Activated naive CD4-positive, alpha-beta T cell treated with anti-CD3 and anti-CD28 coated beads, Interleukin-2, amount 50 U/mL, for 72 hours (primary cell): ENCODE data around the gene GPATCH1. TPM values are rescaled to one million over a fixed set of nuclear protein-coding genes. Genes with fewer than 3 reads are reported as not detected.

Source experiments
- ATAC-seq, 2 donors: fragments of 150-1000 bp; cut with Tn5 transposase; 2 replicates each; pipeline ENCODE4 v1.10.0; 2021; ENCODE audit warnings: mild to moderate bottlenecking in 2 of 2, moderate library complexity in 2 of 2
- DNase-seq, 2 donors: peaks; one replicate each; pipeline ENCODE4 v3.0.0; 2021 to 2022; ENCODE audit warnings: low spot score in 2 of 2
- H3K27ac Mint-ChIP-seq, 2 donors: one replicate each; pipeline ENCODE4 v1.8.0; 2022; ENCODE audit warnings: mild to moderate bottlenecking in 2 of 2, mixed read lengths in 2 of 2
- H3K36me3 Mint-ChIP-seq, 2 donors: one replicate each; pipeline ENCODE4 v1.8.0; 2022; ENCODE audit warnings: mixed read lengths in 2 of 2
- H3K9me3 Mint-ChIP-seq, 2 donors: one replicate each; pipeline ENCODE4 v1.8.0; 2022; ENCODE audit warnings: mixed read lengths in 2 of 2
- total RNA-seq, 2 donors: library from RNA; stranded (reverse); gene quantifications; one replicate each; pipeline ENCODE4 v1.2.3, GENCODE V29; 2022

The GPATCH1 gene
- total RNA-seq, 2 donors from 2014 or later = 12.9 to 15.6 TPM

DNA sequence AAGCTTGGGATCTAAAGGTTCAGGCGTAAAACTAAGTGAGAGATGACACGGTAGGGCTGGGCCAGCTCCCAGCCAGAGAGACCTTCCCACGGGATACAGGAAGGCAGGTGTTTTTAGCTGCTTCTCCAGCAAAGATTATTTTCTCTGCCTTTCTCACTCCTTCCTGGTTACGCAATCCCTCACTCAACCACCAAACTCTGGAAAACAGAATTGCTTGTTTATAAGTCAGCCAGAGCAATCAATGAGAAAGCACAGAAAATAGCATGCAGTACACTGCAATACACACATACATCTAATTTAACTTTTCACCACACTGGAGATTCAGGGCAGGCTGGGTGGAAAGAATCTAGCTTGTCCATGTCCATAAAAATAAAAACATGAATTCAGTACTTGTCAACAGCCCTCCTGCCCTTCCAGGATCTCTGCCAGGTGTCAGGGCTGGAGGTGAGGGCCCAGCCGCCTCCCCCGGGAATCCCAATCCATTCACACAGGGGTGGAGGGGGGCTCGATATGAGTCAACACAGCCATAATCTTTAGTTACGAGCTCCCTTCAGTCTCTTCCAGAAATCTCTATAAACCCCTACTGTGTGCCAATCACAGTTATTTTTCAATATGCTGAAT lies 28.5 kb upstream of the GPATCH1 start:
- DNase-seq (no peak), ATAC-seq (no peak)
- Mint-ChIP-seq H3K9me3 (no peaks in the 10 kb centered on the region), H3K27ac (no peak overlapping the region), H3K36me3 (no peaks in the 10 kb centered on the region)

DNA sequence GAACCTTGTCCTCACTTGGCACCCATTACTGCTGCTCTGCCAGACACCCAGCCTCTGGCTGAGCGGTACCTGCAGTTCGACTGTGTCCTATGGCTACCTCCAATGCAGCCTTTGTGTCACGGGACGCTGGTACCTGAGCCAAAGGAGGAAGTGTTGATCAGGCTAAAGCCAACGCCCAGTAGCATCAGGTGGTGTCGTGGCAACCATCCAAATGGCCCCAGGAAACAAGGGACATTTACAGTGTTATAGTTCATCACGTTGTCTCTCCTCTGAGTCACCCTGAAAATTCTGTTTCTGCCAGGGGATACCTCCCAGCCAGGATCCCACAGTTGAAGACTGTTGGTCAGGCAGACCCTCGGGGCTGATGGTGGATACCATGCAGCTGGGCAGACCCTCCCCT lies 26.4 kb upstream of the GPATCH1 start:
- ATAC-seq (no peak), DNase-seq (no peak)
- Mint-ChIP-seq H3K36me3 (no peaks in the 10 kb centered on the region), H3K27ac (no peak overlapping the region), H3K9me3 (no peaks in the 10 kb centered on the region)

DNA sequence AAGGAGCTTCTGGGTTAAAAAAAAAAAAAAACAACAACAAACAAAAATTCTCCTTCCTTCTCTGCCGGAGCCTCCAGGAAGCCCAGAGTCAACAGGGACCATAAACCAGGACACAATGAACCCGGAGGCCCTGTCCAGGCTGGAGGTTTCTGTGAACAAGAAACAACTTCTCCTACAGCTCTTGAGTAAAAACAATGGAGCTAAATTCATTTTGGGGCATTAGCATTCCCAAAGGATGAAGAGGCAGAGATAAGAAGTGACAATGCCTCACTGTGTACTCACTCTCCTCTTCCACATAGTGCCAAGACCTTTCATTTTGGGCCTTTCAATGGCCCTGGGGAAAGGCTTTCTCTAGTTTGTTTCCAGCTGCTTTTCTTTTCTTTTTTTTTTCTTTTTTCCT lies 25.3 kb upstream of the GPATCH1 start:
- Mint-ChIP-seq H3K36me3 (no peaks in the 10 kb centered on the region), H3K9me3 (no peaks in the 10 kb centered on the region), H3K27ac (no peak overlapping the region)
- ATAC-seq (no peak), DNase-seq (no peak)

DNA sequence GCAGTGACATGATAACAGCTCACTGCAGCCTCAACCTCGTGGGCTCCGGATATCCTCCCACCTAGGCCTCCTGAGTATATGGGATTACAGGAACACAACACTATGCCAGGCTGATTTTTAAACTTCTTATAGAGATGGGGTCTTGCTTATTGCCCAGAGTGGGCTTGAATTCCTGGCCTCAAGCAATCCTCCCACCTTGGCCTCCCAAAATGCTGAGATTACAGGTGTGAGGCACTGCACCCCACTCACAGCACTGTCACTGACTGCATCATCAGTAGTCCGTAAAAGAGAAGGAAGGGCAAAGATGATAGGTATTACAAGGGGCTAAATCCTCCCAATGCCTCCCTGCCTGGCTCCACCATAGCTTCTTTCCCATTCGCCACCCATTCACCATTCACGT lies 20.4 kb upstream of the GPATCH1 start:
- no peak for ATAC-seq
- Mint-ChIP-seq H3K27ac (peak overlapping the region in 1 of 2 donors; percentile 81), H3K36me3 (no peaks in the 10 kb centered on the region), H3K9me3 (no peaks in the 10 kb centered on the region)
- DNase-seq = no peak

DNA sequence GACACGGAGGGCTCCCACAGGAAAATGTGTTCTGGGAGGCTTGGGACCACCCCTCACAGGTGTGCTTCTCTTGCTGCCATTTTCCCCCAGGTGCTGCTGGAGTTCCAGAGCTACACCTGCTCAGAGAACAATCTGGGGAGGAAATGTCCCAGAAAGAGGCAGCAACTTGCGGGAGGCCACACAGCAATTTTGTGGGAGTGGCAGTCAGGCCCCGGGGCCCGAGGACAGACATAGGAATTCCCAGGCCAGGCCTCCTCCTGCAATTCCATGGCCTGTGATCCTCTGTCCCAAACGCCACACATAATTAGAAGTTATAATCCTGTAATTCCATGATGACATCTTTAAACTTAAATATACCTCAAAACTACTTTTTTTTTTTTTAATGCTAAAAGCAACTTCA lies 18.1 kb upstream of the GPATCH1 start:
- H3K27ac Mint-ChIP-seq = no peak overlapping the region
- ATAC-seq (no peak), DNase-seq (no peak)
- H3K36me3 Mint-ChIP-seq = no peaks in the 10 kb centered on the region
- H3K9me3 Mint-ChIP-seq = no peaks in the 10 kb centered on the region

DNA sequence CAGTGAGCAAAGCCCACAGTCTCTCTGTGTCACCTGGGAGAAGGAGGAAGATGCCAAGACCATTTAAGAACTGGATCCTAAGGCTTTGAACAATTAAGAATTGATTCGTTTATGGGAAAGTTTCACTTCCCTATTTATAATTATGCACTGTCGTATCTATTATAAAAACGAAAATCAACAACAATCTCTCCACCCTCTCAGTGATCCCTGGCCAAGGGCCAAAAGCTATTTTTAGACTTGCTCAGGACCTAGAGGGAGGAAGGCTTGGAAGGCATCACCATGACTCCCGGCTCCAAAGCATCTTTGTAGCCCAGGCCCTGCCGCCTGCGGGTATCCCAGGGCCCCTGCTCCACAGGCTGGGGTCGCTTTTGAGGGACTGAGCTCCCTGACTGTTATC lies 17.6 kb upstream of the GPATCH1 start:
- DNase-seq (no peak), ATAC-seq (no peak)
- Mint-ChIP-seq H3K9me3 (no peaks in the 10 kb centered on the region), H3K36me3 (no peaks in the 10 kb centered on the region), H3K27ac (no peak overlapping the region)

DNA sequence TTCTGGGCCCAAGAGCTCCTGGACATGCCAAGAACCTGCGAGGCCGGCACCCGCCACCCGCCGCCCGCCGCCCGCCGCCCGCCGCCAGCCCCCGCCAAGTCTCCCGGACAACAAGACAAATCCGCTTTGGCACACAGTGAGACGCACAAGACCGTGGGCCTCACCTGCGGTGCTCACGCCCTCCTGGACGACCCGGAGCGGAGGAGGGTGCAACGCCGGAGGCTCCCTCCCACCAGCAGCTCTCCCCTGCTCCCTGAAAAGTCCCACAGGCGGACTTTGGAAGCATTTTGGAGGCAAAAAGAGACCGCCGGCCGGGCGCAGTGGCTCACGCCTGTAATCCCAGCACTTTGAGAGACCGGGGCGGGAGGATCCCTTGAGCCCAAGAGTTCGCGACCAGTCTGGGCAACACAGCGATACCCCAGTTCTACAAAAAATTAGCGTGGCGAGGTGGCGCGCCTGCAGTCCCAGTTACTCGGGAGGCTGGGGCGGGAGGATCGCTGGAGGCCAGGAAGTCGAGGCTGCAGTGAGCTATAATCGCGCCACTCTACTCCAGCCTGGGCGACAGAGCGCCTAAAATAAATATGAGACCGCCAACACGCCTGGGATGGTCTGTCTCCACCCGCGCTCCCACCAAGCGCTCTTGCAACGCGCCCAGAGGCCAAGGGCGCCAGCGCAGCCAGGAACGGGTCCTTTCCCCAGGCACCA lies 17.1 kb upstream of the GPATCH1 start:
- H3K36me3 Mint-ChIP-seq = no peaks in the 10 kb centered on the region
- H3K27ac Mint-ChIP-seq = no peak overlapping the region
- ATAC-seq = peak in 1 of 2 donors; percentile 11
- no peaks in the 10 kb centered on the region for H3K9me3 Mint-ChIP-seq
- peak in 1 of 2 donors; percentile 4 for DNase-seq

DNA sequence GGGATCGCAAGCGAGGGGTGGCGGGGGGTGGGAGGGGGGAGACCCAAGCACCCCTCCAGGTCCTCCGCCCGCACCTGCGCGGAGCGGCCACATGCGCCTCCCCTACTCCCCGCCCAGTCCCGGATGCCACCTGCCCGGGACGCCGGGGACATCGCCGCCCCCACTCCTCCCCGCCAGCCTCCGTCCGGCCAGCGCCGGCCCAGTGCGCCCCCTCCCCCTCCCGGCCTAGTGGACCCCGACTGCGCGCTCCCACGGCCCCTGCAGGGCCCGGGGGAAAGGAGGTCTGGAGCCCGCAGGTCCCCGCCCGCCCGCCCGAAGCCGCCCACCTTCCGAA lies 16.6 kb upstream of the GPATCH1 start:
- ATAC-seq = peak; percentile 65 to 76
- H3K27ac Mint-ChIP-seq = no peak overlapping the region
- H3K9me3 Mint-ChIP-seq = no peaks in the 10 kb centered on the region
- peak in 1 of 2 donors; percentile 47 for DNase-seq
- H3K36me3 Mint-ChIP-seq = no peaks in the 10 kb centered on the region

DNA sequence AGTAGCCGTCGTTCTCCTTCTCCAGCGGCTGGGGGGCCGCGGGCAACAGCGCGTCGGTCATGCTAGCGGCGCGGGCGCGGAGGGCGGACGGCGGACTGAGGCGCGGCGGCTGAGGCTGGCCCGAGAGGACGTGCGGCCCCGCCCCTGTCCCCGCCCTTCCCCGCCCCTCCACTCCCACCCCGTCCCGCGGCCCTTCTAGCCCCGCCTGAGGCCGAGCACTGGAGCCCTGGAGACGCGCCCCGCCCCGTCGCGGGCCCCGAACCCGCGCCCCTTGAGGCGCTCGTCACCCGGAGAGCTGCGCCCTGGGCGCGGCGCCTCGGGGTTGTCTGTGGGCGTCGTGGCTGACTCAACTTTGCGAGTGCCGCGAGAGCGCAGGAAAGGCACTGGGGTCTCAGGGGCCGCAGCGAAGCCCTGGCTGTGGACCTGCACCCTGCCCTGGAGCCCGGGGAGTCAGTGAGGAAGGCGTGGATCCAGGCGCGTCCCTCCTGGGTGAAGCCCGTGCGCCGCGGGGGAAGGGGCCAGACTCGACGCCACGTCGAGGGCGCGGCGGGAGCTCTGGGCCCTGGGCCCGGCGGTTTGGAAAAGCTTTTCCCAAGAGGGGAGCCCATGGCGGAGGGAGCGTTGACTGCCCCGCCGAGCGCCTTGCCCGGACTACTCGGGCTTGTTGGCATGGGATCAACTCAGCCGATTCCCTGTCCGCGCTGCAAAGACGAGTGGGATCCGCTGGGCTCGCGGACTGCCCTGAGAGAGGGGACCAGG lies 16.0 kb upstream of the GPATCH1 start, which contains the start of gene RHPN2:
RHPN2 (minus strand) TSS at position 97 of the 759 bp plus-strand sequence; CDS start at position 61, 36 bp downstream.
- Mint-ChIP-seq H3K27ac (no peak within 1 kb of the TSS), H3K9me3 (no peaks in the 10 kb centered on the region), H3K36me3 (no peaks in the 10 kb centered on the region)
- ATAC-seq = peak; percentile 76 to 95
- peak in 1 of 2 donors; percentile 72 for DNase-seq

DNA sequence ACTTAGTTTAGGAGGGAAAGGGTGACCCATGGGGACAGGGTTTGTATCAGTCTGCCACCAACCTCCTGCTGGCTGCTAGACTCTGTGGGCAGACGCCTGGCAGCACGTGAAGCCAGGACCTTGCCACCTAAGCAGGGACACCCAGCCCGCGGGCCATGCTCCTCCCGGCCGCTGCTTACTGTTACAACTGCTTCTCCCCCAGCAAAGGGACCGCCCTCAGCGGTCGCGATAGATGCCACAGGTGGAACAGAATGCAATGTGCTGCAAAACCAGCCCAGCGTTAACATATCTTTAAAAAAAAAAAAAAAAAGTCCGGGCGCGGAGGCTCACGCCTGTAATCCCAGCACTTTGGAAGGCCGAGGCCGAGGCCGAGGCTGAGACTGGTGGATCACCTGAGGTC lies 14.4 kb upstream of the GPATCH1 start:
- DNase-seq (no peak), ATAC-seq (no peak)
- no peaks in the 10 kb centered on the region for H3K9me3 Mint-ChIP-seq
- H3K36me3 Mint-ChIP-seq = no peaks in the 10 kb centered on the region
- H3K27ac Mint-ChIP-seq = no peak overlapping the region

DNA sequence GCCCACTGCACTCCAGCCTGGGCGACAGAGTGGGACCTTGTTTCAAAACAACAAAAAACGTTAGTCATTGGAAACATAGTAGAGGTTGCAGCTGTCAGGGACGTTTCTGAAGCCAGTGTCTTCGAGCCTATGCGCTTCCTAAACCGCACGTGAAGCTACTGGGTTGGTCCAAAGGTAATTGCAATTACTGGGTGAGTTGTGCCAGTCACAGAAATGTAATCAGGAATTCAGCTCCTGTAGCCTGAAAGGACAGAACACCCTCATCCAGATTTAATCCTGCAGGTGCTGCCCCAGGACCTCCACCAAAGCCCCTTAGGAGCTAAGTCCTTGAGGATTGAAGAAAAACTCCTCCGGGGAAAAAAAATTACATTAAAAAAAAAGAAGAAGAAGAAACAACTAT lies 13.9 kb upstream of the GPATCH1 start:
- Mint-ChIP-seq H3K27ac (no peak overlapping the region), H3K36me3 (no peaks in the 10 kb centered on the region), H3K9me3 (no peaks in the 10 kb centered on the region)
- no peak for ATAC-seq
- no peak for DNase-seq

DNA sequence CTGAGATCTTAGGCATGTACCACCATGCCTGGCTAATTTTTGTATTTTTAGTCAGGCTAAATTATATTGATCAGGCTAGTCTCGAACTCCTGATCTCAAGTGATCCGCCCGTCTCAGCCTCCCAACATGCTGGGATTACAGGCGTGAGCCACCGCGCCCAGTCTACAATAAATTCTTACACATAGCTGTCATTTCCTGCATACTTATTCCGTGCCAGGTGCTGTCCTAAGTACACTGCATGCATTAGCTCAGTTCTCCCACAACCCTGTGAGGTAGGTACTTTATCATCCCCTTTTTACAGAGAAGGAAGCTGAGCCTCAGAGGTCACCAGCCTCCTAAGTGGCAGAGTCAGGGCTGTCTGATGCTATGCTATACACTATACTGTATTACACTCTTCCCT lies 9.1 kb upstream of the GPATCH1 start:
- Mint-ChIP-seq H3K36me3 (no peaks in the 10 kb centered on the region), H3K27ac (no peak overlapping the region), H3K9me3 (no peaks in the 10 kb centered on the region)
- ATAC-seq (no peak), DNase-seq (no peak)

DNA sequence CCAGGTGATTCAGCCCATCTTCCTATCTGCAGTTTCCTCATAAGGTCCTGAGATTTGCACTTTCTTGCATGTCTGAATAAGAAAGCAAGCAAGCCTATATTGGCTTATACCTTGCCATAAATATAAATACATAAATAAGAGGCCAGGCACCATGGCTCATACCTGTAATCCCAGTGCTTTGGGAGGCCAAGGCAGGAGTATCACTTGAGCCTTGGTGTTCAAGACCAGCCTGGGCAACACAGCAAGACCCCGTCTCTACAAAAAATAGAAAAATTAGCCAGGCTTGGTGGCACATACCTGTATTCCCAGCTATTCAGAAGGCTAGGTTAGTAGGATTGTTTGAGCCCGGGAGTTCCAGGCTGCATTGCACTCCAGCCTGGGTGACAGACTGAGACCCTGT lies 5.5 kb upstream of the GPATCH1 start:
- no peak for DNase-seq
- Mint-ChIP-seq H3K36me3 (no peaks in the 10 kb centered on the region), H3K9me3 (no peaks in the 10 kb centered on the region), H3K27ac (no peak overlapping the region)
- no peak for ATAC-seq

DNA sequence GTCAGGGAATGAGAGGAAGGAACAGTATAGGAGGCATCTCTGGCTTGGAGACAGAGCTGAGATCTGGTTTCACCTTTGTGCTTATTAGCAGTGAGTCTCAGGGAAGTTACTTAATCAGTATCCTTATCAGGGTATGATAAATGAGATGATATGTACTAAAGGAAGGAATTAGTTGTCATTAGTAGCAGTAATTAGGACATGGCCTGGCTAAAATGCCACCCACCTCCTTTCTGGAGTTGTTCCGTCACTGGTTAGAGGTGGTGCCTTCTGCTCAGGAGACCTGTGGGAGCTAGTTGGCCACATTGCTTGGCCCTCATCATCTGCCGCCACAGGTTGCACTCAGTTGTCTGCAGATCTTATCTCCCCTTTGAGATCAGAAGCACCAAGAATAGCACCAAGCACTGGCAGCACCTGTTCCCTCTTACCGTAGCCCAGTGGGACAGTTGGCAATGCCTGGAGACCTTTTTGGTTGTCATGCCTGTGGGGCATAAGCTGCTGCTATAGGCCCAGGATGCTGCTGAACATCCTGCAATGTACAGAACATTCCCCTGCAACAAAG lies 4.7 kb downstream of the GPATCH1 start:
- Mint-ChIP-seq H3K27ac (no peak overlapping the region), H3K9me3 (no peaks in the 10 kb centered on the region), H3K36me3 (peaks cover 23 to 24% of the 10 kb centered on the region in 2 donors)
- ATAC-seq (no peak), DNase-seq (no peak)

DNA sequence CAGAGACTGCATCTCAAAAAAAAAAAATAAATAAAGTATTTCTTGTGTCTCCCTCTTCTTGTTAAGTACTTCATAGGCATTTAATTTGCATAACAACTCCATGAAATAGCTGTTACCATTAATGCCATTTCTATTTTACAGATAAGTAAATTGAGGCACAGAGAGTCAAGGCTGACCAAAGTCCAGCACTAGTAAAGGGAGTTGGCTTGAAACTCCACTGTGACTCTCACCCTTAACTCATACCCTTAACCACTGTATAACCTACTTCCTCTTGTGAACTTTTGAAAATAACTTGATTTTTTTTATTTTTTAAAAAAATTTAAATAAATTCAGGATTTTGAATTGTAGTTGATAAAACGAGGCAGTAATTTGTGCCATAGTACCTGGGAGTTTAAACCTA lies 6.0 kb downstream of the GPATCH1 start:
- H3K9me3 Mint-ChIP-seq = no peaks in the 10 kb centered on the region
- H3K27ac Mint-ChIP-seq = no peak overlapping the region
- H3K36me3 Mint-ChIP-seq = peaks cover 12 to 13% of the 10 kb centered on the region in 2 donors
- no peak for ATAC-seq
- DNase-seq = no peak

DNA sequence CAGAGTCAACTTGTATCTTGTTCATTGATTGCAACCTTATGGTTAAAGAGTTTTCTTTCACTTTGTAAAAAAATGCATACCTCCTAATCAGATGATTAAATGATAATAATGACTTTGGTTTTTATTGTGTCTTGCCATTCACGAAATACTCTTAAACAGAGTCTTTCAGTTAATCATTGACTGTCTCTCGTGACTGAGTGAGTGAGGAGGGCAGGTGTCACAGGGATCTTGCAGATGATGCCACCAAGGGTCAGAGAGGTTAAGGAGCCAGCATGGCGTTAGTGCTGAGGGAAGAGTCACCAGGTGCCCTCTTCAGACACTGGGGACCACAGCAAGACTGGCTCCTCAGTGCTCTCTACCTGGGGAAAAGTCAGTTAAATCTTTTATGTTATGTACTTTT lies 8.0 kb downstream of the GPATCH1 start:
- no peaks in the 10 kb centered on the region for H3K9me3 Mint-ChIP-seq
- DNase-seq (no peak), ATAC-seq (no peak)
- H3K36me3 Mint-ChIP-seq = peaks cover 12 to 13% of the 10 kb centered on the region in 2 donors
- H3K27ac Mint-ChIP-seq = no peak overlapping the region

DNA sequence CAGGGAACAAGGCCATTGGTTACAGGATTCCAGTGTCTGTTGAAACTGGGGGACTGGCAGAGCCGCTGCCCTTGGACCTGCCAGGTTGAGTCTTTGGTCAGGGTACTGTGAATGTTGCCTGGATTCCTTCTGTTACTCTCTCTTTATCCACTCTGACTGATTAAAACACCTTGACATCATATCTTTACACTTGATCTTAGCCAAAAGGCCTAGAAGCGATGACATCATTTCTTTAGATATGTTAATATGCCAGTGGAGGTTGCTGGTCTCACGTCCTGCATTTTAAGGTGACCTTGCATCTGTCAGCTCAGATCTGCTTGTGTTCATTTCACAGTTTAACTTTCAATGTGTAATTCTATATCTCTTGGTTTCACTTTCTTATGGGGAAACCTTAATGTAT lies 9.2 kb downstream of the GPATCH1 start:
- no peak for ATAC-seq
- H3K36me3 Mint-ChIP-seq = peaks cover 12 to 13% of the 10 kb centered on the region in 2 donors

More for the DNA sequence above, 9.2 kb downstream of the GPATCH1 start:
- no peak for DNase-seq
- Mint-ChIP-seq H3K27ac (peak overlapping the region in 1 of 2 donors; percentile 32), H3K9me3 (no peaks in the 10 kb centered on the region)
